Kidney (tissue), 14 donors: Measurements from ENCODE around the gene IFNL3. TPM values are rescaled to one million over a fixed set of nuclear protein-coding genes. Genes with fewer than 3 reads are reported as not detected.

Source experiments
- DNase-seq, 5 donors: peaks; one replicate each; pipeline ENCODE4 v3.0.0-alpha.2; 2013 to 2020
- FAIRE-seq: peaks from 2 replicates; lab custom pipeline; 2012; peaks lifted over from hg19 to GRCh38; lab: Jason Lieb, UNC
- H3K27ac ChIP-seq, 2 donors: one replicate each; pipeline ENCODE4 v1.7.0; 2013; ENCODE audit warnings: low read depth in 2 of 2, low read length in 2 of 2, inconsistent platforms in 1 of 2
- H3K27me3 ChIP-seq: one replicate; pipeline ENCODE4 v1.7.1; 2013; ENCODE audit warnings: low read length, inconsistent platforms; ENCODE audit not compliant: control insufficient read depth, insufficient read depth
- H3K36me3 ChIP-seq, 3 donors: one replicate each; pipeline versions ENCODE4 v1.7.0 to v1.7.1; 2013; ENCODE audit warnings: low read length in 3 of 3, control low read depth in 1 of 3, inconsistent platforms in 1 of 3; ENCODE audit not compliant: insufficient read depth in 3 of 3, control insufficient read depth in 2 of 3
- H3K4me1 ChIP-seq, 3 donors: one replicate each; pipeline versions ENCODE4 v1.7.0 to v1.7.1; 2013; ENCODE audit warnings: low read length in 3 of 3, inconsistent platforms in 1 of 3, low read depth in 1 of 3; ENCODE audit not compliant: control insufficient read depth in 2 of 3, insufficient read depth in 2 of 3
- H3K4me3 ChIP-seq, 3 donors: one replicate each; pipeline versions ENCODE4 v1.7.0 to v1.8.1; 2013; ENCODE audit warnings: low read length in 3 of 3, control low read depth in 1 of 3, inconsistent platforms in 1 of 3
- H3K9ac ChIP-seq, 3 donors: one replicate each; pipeline versions ENCODE4 v1.7.0 to v1.7.1; 2013; ENCODE audit warnings: low read length in 3 of 3, control low read depth in 1 of 3, inconsistent platforms in 1 of 3
- H3K9me3 ChIP-seq, 3 donors: one replicate each; pipeline versions ENCODE4 v1.7.0 to v1.7.1; 2013; ENCODE audit warnings: low read length in 3 of 3, control low read depth in 1 of 3, inconsistent platforms in 1 of 3; ENCODE audit not compliant: control insufficient read depth in 2 of 3, insufficient read depth in 1 of 3
- intact Hi-C: fragments of 100-400 bp; cut with DNase I; formaldehyde crosslinking; loops from one replicate; pipeline ENCODE4 v1.11.1; 2022
- polyA plus RNA-seq: library from polyadenylated mRNA; stranded (reverse); fragments of 350-450 nt; fragmentation: Illumina TruSeq; extraction: RNeasy Lipid Tissue Mini Kit (QIAGEN cat#74804); gene quantifications from one replicate; pipeline ENCODE4 v1.2.3, GENCODE V29; 2014; ENCODE audit warnings: low read depth, low replicate concordance; ENCODE audit not compliant: insufficient read depth
- total RNA-seq: library from RNA; stranded (reverse); fragmentation: NEBNext Ultra II Directional; extraction: Animal tissue kit (Norgen Biotek cat#: 25700); gene quantifications from one replicate; pipeline ENCODE4 v1.2.1, GENCODE V29; 2021
- TF ChIP-seq, protein P1 (sequence below): IDR thresholded peaks from 3 replicates; pipeline ENCODE4 v1.5.1; 2012; ENCODE audit warnings: mild to moderate bottlenecking, moderate library complexity, borderline replicate concordance; ENCODE audit not compliant: insufficient read depth; ENCODE audit errors: extremely low read depth
- donor health status: control.
- donor health status: control.
- donor health status: control.
- donor health status: control.
- donor health status: control.
- donor health status: DM: yes; HTN: yes; CAD: no.
- donor health status: Normal renal cell carcinoma (clear cell type).

Gene IFNL3
- total and polyA plus RNA-seq, 2 donors from 2014 or later = not detected

- Histone ChIP-seq H3K27ac (no peak overlapping the region), H3K36me3 (no peaks in the 10 kb centered on the region), H3K9me3 (no peaks in the 10 kb centered on the region), H3K9ac (no peak overlapping the region), H3K27me3 (peaks cover 6% of the 10 kb centered on the region), H3K4me1 (peaks cover 0 to 7% (median 0%) of the 10 kb centered on the region in 3 donors), H3K4me3 (no peak overlapping the region)
- TF ChIP-seq, protein P1, sequence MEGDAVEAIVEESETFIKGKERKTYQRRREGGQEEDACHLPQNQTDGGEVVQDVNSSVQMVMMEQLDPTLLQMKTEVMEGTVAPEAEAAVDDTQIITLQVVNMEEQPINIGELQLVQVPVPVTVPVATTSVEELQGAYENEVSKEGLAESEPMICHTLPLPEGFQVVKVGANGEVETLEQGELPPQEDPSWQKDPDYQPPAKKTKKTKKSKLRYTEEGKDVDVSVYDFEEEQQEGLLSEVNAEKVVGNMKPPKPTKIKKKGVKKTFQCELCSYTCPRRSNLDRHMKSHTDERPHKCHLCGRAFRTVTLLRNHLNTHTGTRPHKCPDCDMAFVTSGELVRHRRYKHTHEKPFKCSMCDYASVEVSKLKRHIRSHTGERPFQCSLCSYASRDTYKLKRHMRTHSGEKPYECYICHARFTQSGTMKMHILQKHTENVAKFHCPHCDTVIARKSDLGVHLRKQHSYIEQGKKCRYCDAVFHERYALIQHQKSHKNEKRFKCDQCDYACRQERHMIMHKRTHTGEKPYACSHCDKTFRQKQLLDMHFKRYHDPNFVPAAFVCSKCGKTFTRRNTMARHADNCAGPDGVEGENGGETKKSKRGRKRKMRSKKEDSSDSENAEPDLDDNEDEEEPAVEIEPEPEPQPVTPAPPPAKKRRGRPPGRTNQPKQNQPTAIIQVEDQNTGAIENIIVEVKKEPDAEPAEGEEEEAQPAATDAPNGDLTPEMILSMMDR = no peak
- FAIRE-seq = no peak
- intact Hi-C loops = no loop called here
- no peak for DNase-seq
These were observed 44.6 kb downstream of the IFNL3 start for GRCh38 chr19:39200066-39200802.

DNA sequence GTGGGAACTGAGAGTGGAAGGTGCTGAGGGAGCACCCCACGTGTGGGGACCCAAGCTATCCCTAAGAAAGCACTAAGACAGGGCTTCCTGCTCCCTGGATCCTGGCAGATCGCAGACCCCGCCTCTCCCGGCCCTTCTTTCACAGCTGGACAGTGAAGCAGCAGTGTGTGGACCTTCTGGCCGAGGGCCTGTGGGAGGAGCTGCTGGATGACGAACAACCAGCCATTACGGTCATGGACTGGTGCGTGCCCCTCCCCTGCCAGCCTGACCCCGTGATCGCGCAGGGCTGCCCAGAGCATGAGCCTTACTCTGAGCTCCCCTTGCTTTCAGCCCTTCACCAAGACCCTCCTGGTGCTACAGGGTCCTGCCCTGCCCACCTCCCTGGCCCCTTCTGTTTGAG lies 45.8 kb downstream of the IFNL3 start:
- Histone ChIP-seq H3K9ac (no peak overlapping the region), H3K36me3 (no peaks in the 10 kb centered on the region), H3K4me1 (peaks cover 0 to 7% (median 0%) of the 10 kb centered on the region in 3 donors), H3K27ac (no peak overlapping the region), H3K4me3 (no peak overlapping the region), H3K9me3 (no peaks in the 10 kb centered on the region), H3K27me3 (peaks cover 4% of the 10 kb centered on the region)
- DNase-seq (peak; percentile 90 to 92 (median 92)), FAIRE-seq (no peak)
- TF ChIP-seq, protein P1 = no peak
- intact Hi-C loops = no loop called here

DNA sequence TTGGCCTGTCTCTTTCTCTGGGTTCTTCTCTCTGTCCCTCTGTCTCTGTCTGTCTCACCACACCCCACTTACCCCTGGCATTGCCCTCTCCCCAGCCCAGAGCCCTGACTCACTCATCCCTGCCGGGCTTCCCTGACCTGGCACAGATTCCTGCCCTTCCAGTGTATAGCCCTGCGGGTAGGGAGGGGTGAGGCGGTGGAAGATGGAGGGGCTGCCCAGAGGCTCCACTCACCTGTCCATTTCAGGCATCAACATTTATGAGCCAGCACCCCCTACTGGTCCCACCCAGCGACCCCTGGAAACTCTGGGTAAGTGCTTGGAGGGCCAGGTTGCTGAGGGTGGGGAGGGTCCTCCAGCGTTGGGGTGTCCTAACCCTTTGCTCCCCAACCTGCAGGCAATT lies 47.0 kb downstream of the IFNL3 start:
- Histone ChIP-seq H3K4me1 (peaks cover 0 to 7% (median 0%) of the 10 kb centered on the region in 3 donors), H3K9me3 (no peaks in the 10 kb centered on the region), H3K9ac (no peak overlapping the region), H3K27me3 (peaks cover 4% of the 10 kb centered on the region), H3K4me3 (no peak overlapping the region), H3K27ac (no peak overlapping the region), H3K36me3 (no peaks in the 10 kb centered on the region)
- no peak for DNase-seq
- FAIRE-seq = no peak
- intact Hi-C loops = no loop called here
- TF ChIP-seq, protein P1 = no peak
